MM.1S (cell line): ENCODE results near the gene KAZALD1.

Experiments used
- EZH2 ChIP-seq: fragments of 300-600 bp; sonication (generic); optimal IDR thresholded peaks from 2 replicates; pipeline ENCODE3; 2017; ENCODE audit warnings: low read depth, mild to moderate bottlenecking, antibody characterized with exemption, low read length, mixed read lengths
- EZH2phosphoT487 ChIP-seq: fragments of 300-600 bp; sonication (generic); IDR thresholded peaks from 2 replicates; pipeline ENCODE4 v1.6.1; 2018; ENCODE audit warnings: antibody characterized with exemption, low read length
- TF ChIP-seq, protein P1 (sequence below): fragments of 300-600 bp; sonication (generic); IDR thresholded peaks from 2 replicates; pipeline ENCODE4 v1.5.1; 2016; ENCODE audit warnings: antibody characterized with exemption, low read length, mixed read lengths

DNA sequence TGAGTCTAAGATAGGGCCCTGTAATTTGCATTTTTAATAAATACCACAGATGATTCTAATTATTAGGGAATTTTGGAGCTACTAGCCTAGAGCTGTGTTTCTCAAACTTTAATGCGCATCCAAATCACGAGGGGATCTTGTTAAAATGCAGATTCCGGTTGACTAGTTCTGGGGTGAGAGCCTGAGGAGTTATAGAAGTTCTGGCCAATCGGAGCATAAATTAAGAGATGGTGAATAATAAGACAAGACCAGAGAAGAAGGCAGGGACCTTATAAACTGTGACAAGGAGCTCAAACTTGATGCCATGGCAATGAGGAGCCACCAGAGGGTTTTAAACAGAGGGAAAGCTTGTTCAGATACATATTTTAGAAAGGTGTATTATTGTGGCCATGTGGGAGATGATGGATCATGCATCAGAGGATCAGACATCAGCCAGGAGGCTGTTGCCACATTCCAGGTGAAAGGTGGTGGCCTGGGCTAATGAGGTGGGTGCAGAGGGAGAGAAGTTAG, 39.6 kb downstream of the KAZALD1 start:
- TF ChIP-seq, protein P1, sequence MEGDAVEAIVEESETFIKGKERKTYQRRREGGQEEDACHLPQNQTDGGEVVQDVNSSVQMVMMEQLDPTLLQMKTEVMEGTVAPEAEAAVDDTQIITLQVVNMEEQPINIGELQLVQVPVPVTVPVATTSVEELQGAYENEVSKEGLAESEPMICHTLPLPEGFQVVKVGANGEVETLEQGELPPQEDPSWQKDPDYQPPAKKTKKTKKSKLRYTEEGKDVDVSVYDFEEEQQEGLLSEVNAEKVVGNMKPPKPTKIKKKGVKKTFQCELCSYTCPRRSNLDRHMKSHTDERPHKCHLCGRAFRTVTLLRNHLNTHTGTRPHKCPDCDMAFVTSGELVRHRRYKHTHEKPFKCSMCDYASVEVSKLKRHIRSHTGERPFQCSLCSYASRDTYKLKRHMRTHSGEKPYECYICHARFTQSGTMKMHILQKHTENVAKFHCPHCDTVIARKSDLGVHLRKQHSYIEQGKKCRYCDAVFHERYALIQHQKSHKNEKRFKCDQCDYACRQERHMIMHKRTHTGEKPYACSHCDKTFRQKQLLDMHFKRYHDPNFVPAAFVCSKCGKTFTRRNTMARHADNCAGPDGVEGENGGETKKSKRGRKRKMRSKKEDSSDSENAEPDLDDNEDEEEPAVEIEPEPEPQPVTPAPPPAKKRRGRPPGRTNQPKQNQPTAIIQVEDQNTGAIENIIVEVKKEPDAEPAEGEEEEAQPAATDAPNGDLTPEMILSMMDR: no peak
- TF ChIP-seq EZH2 (no peak), EZH2phosphoT487 (no peak)
